Heart left ventricle (tissue), 16 donors: ENCODE results near the gene NRF1. TPM values are rescaled to one million over a fixed set of nuclear protein-coding genes. Genes with fewer than 3 reads are reported as not detected.

Experiments
- ATAC-seq, 4 donors: fragments of 200-7000 bp; cut with Tn5 transposase; one replicate each; pipeline ENCODE4 v1.9.1; 2020 to 2022; ENCODE audit warnings: moderate library complexity in 4 of 4, mild to moderate bottlenecking in 3 of 4, moderate number of reproducible peaks in 1 of 4
- DNase-seq, 5 donors: peaks; one replicate each; pipeline ENCODE4 v3.0.0-alpha.2; 2020
- H3K27ac ChIP-seq, 12 donors: fragments of 200-600 bp; sonication (generic) in 4 of 12; one replicate each; pipeline versions ENCODE4 v1.5.0 to v1.8.0; 2016 to 2022; ENCODE audit warnings: mild to moderate bottlenecking in 2 of 12
- H3K27me3 ChIP-seq, 9 donors: fragments of 200-600 bp; sonication (generic) in 2 of 9; one replicate each; pipeline versions ENCODE4 v1.5.1 to v1.8.0; 2016 to 2022; ENCODE audit warnings: mild to moderate bottlenecking in 3 of 9
- H3K36me3 ChIP-seq, 9 donors: fragments of 200-600 bp; sonication (generic) in 2 of 9; one replicate each; pipeline versions ENCODE4 v1.5.0 to v1.8.0; 2018 to 2022; ENCODE audit warnings: mild to moderate bottlenecking in 2 of 9
- H3K4me1 ChIP-seq, 12 donors: fragments of 200-600 bp; sonication (generic) in 4 of 12; one replicate each; pipeline versions ENCODE4 v1.5.0 to v1.8.0; 2016 to 2022; ENCODE audit warnings: mild to moderate bottlenecking in 3 of 12
- H3K4me3 ChIP-seq, 12 donors: fragments of 200-600 bp; sonication (generic) in 4 of 12; one replicate each; pipeline versions ENCODE4 v1.5.0 to v1.8.0; 2017 to 2022; ENCODE audit warnings: mild to moderate bottlenecking in 9 of 12, moderate library complexity in 4 of 12
- H3K9me3 ChIP-seq, 12 donors: fragments of 200-600 bp; sonication (generic) in 4 of 12; one replicate each; pipeline versions ENCODE4 v1.5.0 to v1.8.0; 2016 to 2022; ENCODE audit warnings: mild to moderate bottlenecking in 1 of 12
- POLR2A ChIP-seq, 2 donors: fragments of 450-650 bp; IDR thresholded peaks; one replicate each; pipeline ENCODE4 v1.6.1; 2017; ENCODE audit warnings: antibody characterized with exemption in 2 of 2, mild to moderate bottlenecking in 2 of 2, moderate library complexity in 2 of 2
- WGBS, 4 donors: extraction: QIAGEN DNeasy Blood & Tissue Kit in 2 of 4; methylation state at CpG; one replicate each; pipeline versions ENCODE4 v1.1.5 to v1.1.7; 2013 to 2018; 5-methylcytosine and 5-hydroxymethylcytosine counted together
- intact Hi-C, 10 donors: fragments of 100-400 bp; cut with DNase I; formaldehyde crosslinking; loops; one replicate each; pipeline versions ENCODE4 v1.11.1 to v1.14.2; 2022
- polyA plus RNA-seq, 2 donors: library from polyadenylated mRNA; stranded (reverse); fragments of 200-250 nt; gene quantifications; one replicate each; pipeline ENCODE4 v1.2.3, GENCODE V29; 2013
- total RNA-seq, 9 donors: library from RNA; depleted of rRNA in 2 of 9; stranded (reverse); fragments of >200 nt in 2 of 9; fragmentation: NEBNext Ultra II Directional in 3 of 9; extraction: Animal tissue kit (Norgen Biotek cat#: 25700) in 3 of 9; gene quantifications; one replicate each; pipeline versions ENCODE4 v1.1.0 to v1.2.4, GENCODE V29; 2016 to 2023
- TF ChIP-seq, protein P1 (sequence below), 12 donors: fragments of 200-600 bp; sonication (generic) in 4 of 12; IDR thresholded peaks; one replicate each; pipeline versions ENCODE4 v1.5.0 to v1.8.0; 2018 to 2022; ENCODE audit warnings: antibody characterized with exemption in 12 of 12, mild to moderate bottlenecking in 5 of 12
- donor health status: ischemic (EF 13 %, LVEDD 7.1; RV severe dilation, severe dysfunction).
- donor health status: healthy with polysubstance abuse.
- donor health status: DM: no; HTN: yes; CAD: no.
- donor health status: DM: no; HTN: no; CAD: no.
- donor health status: ischemic (EF 25% LVEDD 6.9; RV normal size, moderate dysfunction).
- donor health status: ischemic (EF 25% LVEDD 5.7; RV mildly dilated, moderate dysfunction).
- donor health status: healthy.
- donor health status: DM: yes; HTN: yes; CAD: no.
- donor health status: ischemic (EF 35%, LVEDD 5.7; RV mildly dilated, moderate dysfunction).
- donor health status: nonischemic (EF 11% LVEDD 7.7; RV severe dilation, severe dysfunction).
- donor health status: DM: yes; HTN: yes; CAD: no.
- donor health status: PGD.
- donor health status: ischemic (EF 29% LVEDD 5.4; RV normal size, mild dysfunction).
- donor health status: nonischemic (EF 23%, LVEDD 6.1; RV moderate dilation, normal function).

Gene NRF1
- total and polyA plus RNA-seq, 11 donors: 6.2 to 20.7 (median 11.9) TPM

GRCh38 chr7:129764247-129765084, 152.9 kb downstream of the NRF1 start:
- H3K4me3 ChIP-seq: no peak overlapping the region
- H3K36me3 ChIP-seq: no peaks in the 10 kb centered on the region
- no peaks in the 10 kb centered on the region for H3K27me3 ChIP-seq
- no peaks in the 10 kb centered on the region for H3K4me1 ChIP-seq
- WGBS, 4 donors: 80 to 84% (median 82%) methylated on average over 7 of the region's 7 CpGs
- TF ChIP-seq, protein P1, sequence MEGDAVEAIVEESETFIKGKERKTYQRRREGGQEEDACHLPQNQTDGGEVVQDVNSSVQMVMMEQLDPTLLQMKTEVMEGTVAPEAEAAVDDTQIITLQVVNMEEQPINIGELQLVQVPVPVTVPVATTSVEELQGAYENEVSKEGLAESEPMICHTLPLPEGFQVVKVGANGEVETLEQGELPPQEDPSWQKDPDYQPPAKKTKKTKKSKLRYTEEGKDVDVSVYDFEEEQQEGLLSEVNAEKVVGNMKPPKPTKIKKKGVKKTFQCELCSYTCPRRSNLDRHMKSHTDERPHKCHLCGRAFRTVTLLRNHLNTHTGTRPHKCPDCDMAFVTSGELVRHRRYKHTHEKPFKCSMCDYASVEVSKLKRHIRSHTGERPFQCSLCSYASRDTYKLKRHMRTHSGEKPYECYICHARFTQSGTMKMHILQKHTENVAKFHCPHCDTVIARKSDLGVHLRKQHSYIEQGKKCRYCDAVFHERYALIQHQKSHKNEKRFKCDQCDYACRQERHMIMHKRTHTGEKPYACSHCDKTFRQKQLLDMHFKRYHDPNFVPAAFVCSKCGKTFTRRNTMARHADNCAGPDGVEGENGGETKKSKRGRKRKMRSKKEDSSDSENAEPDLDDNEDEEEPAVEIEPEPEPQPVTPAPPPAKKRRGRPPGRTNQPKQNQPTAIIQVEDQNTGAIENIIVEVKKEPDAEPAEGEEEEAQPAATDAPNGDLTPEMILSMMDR (IDR thresholded peaks at IDR 0.05): no peak
- TF ChIP-seq POLR2A (IDR thresholded peaks at IDR 0.05): no peak
- H3K27ac ChIP-seq: no peak overlapping the region
- DNase-seq: no peak
- H3K9me3 ChIP-seq: no peaks in the 10 kb centered on the region
- no peak for ATAC-seq
- intact Hi-C loops: no loop called here

DNA sequence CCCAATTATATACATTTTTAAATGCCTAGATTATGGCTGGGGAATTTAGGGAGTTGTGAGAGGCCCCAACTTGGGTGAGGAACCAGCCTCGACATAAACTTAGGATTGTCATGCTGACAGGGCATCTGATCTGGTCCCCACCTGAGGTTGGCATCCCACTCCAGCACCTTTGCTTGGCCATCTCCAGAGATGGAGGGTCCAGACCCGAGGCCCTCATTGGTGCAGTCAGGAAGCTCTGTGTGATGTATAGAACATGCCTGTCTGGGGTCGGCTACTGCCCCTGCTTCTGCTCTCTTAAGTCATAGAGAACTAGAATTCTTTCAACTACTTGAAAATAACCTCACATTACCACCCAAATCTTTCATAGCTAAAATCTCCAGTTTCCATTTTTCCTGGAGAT, 153.8 kb downstream of the NRF1 start:
- no peak for TF ChIP-seq POLR2A (IDR thresholded peaks at IDR 0.05)
- TF ChIP-seq, protein P1 (IDR thresholded peaks at IDR 0.05): no peak
- no peak for ATAC-seq
- intact Hi-C loops: no loop called here

DNA sequence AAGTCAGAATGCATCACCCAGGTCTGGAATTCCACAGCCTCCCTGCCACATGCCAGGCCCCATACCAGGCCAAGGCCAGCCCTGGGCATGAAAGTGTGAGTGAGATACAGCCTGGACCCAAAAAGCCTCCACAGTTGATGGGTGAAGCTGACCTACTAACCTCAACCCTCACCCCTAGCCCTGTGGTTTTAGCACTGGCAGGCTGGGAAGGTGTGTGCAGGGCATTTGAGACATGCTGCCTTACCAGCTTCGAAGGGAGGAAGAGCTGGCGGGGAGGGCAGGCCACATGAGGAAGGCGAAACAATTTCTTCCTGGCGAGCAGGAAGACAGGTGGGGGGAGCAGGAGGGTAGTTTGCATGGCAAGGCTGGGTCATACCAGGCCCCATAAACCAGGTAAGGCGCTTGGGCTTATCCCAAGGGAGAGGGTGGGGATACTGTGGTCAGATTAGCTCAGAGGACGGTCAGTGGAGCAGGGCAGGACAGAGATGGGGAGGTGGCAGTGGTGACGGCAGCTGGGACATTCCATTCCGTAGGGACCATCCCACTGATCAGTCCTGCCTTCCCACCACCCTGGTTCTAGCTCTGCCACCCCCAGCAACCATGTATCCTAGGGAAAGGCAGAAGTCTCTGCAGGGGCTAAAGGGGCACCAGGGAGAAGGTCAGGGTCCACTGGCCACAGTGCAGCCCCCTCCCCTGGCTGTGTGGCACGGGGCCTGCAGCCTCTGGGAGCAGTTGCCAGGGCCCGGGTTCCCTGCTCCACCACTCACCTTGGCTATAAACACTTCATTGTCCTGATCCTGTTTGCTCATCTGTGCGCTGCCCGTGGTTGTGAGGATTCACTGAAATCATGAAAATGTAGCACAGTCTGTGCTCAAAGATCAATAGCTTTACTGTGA, 155.8 kb downstream of the NRF1 start:
- TF ChIP-seq POLR2A (IDR thresholded peaks at IDR 0.05): no peak
- TF ChIP-seq, protein P1 (IDR thresholded peaks at IDR 0.05): no peak
- H3K27ac ChIP-seq: no peak overlapping the region
- no peak for ATAC-seq
- no peaks in the 10 kb centered on the region for H3K9me3 ChIP-seq
- intact Hi-C loops: no loop called here
- no peaks in the 10 kb centered on the region for H3K4me1 ChIP-seq
- no peak for DNase-seq
- H3K4me3 ChIP-seq: no peak overlapping the region
- 85 to 92% (median 90%) methylated on average over 10 to 12 of the region's 12 CpGs for WGBS, 4 donors
- no peaks in the 10 kb centered on the region for H3K36me3 ChIP-seq
- peaks cover 0 to 7% (median 0%) of the 10 kb centered on the region in 9 donors for H3K27me3 ChIP-seq

More for the DNA sequence above, 153.8 kb downstream of the NRF1 start:
- Histone ChIP-seq H3K4me3 (no peak overlapping the region), H3K9me3 (no peaks in the 10 kb centered on the region), H3K4me1 (no peaks in the 10 kb centered on the region), H3K27me3 (no peaks in the 10 kb centered on the region), H3K27ac (no peak overlapping the region), H3K36me3 (no peaks in the 10 kb centered on the region)
- DNase-seq: no peak
- 91 to 93% (median 92%) methylated on average over 3 of the region's 3 CpGs for WGBS, 4 donors
